ENCODE data around the gene LSR. TPM values are rescaled to one million over a fixed set of nuclear protein-coding genes. Genes with fewer than 3 reads are reported as not detected.
A peak's percentile ranks its signal among the peaks of the same experiment; 100 is the strongest.
"Not testable (repeated sequence)": the region's sequence is repeated elsewhere in the genome, so short reads cannot be mapped to it uniquely, and the experiment has no call there.

The LSR gene
- total and polyA plus RNA-seq, 2 donors, result 5.7 to 20.1 TPM

DNA sequence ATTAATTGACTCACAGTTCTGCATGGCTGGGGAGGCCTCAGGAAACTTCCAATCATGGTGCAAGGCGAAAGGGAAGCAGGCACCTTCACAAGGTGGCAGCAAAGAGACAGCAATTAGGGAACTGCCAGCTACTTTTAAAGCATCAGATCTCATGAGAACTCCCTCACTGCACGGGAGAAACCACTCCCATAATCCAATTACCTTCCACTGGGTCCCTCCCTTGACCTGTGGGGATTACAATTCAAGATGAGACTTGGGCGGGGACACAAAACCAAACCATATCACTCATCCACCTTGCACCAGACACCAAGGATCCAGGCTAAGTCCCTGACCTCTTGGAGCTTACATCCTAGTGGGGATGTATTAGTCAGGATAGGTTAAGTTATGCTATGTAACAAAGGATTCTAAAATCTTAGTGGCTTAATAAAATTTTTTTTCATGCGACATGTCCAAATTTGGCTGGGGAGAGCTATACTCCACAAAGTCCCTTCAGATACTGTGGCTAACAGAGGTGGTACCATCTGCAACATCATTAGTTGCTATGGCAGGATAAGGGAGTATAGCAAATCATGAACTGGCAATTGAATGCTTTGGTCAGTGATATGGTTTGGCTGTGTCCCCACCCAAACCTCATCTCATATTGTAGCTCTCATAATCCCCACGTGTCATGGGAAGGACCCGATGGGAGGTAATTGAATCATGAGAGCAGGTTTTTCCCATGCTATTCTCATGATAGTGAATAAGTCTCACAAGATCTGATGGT, 12.0 kb upstream of the LSR start:
- H3K27me3 ChIP-seq (ENCODE audit: control insufficient read depth in 2 of 2, insufficient read depth in 1 of 2, low read length in 1 of 2), result no peaks in the 10 kb centered on the region
- 82% methylated on average over 6 of the region's 6 CpGs for WGBS
- no peaks in the 10 kb centered on the region for H3K36me3 ChIP-seq (ENCODE audit: control insufficient read depth in 2 of 2, insufficient read depth in 2 of 2, low read length in 1 of 2)
- no peak overlapping the region for H3K27ac ChIP-seq (ENCODE audit: low read depth in 1 of 2, low read length in 1 of 2)
- peak in 1 of 9 donors; percentile 18 for DNase-seq (ENCODE audit: low read depth in 6 of 9, low spot score in 9 of 9)
- no peak overlapping the region for H3K4me3 ChIP-seq (ENCODE audit: low read length in 2 of 2)
- no peaks in the 10 kb centered on the region for H3K9me3 ChIP-seq (ENCODE audit: control insufficient read depth in 2 of 2, insufficient read depth in 1 of 2, low read length in 1 of 2)
- no peaks in the 10 kb centered on the region for H3K4me1 ChIP-seq (ENCODE audit: control insufficient read depth in 2 of 2, insufficient read depth in 2 of 2, low read length in 2 of 2)

DNA sequence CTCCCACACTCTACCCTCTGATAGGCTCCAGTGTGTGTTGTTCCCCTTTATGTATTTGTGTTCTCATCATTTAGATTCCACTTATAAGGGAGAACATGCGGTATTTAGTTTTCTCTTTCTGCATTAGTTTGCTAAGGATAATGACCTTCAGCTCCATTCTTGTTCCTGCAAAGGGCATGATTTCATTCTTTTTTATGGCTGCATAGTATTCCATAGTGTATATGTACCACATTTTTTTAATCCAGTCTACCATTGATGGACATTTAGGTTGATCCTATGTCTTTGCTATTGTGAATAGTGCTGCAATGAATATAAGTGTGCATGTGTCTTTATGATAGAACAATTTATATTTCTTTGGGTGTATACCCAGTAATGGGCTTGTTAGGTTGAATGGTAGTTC, 9.2 kb upstream of the LSR start:
- not testable (repeated sequence) for H3K4me3 ChIP-seq (ENCODE audit: low read length in 2 of 2); DNase-seq (ENCODE audit: low read depth in 6 of 9, low spot score in 9 of 9); H3K36me3 ChIP-seq (ENCODE audit: control insufficient read depth in 2 of 2, insufficient read depth in 2 of 2, low read length in 1 of 2); H3K27ac ChIP-seq (ENCODE audit: low read depth in 1 of 2, low read length in 1 of 2); H3K9me3 ChIP-seq (ENCODE audit: control insufficient read depth in 2 of 2, insufficient read depth in 1 of 2, low read length in 1 of 2); H3K27me3 ChIP-seq (ENCODE audit: control insufficient read depth in 2 of 2, insufficient read depth in 1 of 2, low read length in 1 of 2); H3K4me1 ChIP-seq (ENCODE audit: control insufficient read depth in 2 of 2, insufficient read depth in 2 of 2, low read length in 2 of 2)
- 100% methylated on average over 1 of the region's 1 CpG for WGBS

DNA sequence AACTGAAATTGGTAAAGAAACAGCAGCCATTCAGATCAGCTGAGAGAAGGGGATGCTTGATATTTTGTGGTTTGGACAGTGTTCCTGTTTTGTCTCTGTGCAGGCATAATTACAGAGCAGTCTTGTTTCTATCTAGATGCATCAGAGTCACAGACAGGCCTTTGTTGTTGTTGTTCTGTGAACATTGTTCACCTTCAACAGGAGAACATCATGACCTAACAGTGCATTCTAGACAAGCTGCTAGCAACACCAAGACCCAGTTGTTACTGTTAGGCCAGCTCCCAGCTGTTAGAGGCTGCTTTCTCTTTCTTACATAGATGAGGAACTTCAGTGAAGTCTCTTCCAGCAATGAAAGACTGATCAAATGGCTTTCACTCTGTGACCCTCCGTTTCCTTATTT, 8.5 kb upstream of the LSR start:
- Histone ChIP-seq H3K27ac (ENCODE audit: low read depth in 1 of 2, low read length in 1 of 2) (no peak overlapping the region), H3K4me1 (ENCODE audit: control insufficient read depth in 2 of 2, insufficient read depth in 2 of 2, low read length in 2 of 2) (no peaks in the 10 kb centered on the region), H3K27me3 (ENCODE audit: control insufficient read depth in 2 of 2, insufficient read depth in 1 of 2, low read length in 1 of 2) (no peaks in the 10 kb centered on the region), H3K36me3 (ENCODE audit: control insufficient read depth in 2 of 2, insufficient read depth in 2 of 2, low read length in 1 of 2) (no peaks in the 10 kb centered on the region), H3K9me3 (ENCODE audit: control insufficient read depth in 2 of 2, insufficient read depth in 1 of 2, low read length in 1 of 2) (no peaks in the 10 kb centered on the region), H3K4me3 (ENCODE audit: low read length in 2 of 2) (no peak overlapping the region)
- WGBS, result 52% methylated on average over 1 of the region's 1 CpG
- peak in 1 of 9 donors; percentile 9 for DNase-seq (ENCODE audit: low read depth in 6 of 9, low spot score in 9 of 9)

DNA sequence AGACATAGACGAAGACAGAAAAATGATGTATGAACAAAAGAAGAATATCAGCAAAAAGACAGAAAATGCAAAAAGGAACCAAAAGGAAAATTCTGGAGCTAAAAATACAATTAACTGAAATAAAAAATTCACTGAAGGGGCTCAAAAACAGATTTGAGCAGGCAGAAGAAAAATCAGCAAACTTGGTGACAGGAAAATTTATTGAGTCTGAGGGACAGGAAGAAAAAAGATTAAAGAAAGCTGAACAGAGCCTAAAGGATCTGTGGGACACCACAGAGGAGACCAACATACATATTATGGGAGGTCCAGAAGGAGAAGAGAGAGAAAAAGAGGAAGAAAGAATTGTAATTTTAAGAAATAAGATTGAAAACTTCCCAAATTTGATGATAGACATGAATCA, 7.4 kb upstream of the LSR start:
- DNase-seq (ENCODE audit: low read depth in 6 of 9, low spot score in 9 of 9), result no peak
- no peak overlapping the region for H3K4me3 ChIP-seq (ENCODE audit: low read length in 2 of 2)
- H3K27me3 ChIP-seq (ENCODE audit: control insufficient read depth in 2 of 2, insufficient read depth in 1 of 2, low read length in 1 of 2), result peaks cover 0 to 4% of the 10 kb centered on the region in 2 donors
- H3K27ac ChIP-seq (ENCODE audit: low read depth in 1 of 2, low read length in 1 of 2), result no peak overlapping the region
- no peaks in the 10 kb centered on the region for H3K9me3 ChIP-seq (ENCODE audit: control insufficient read depth in 2 of 2, insufficient read depth in 1 of 2, low read length in 1 of 2)
- H3K4me1 ChIP-seq (ENCODE audit: control insufficient read depth in 2 of 2, insufficient read depth in 2 of 2, low read length in 2 of 2), result no peaks in the 10 kb centered on the region
- WGBS, result 95% methylated on average over 1 of the region's 1 CpG
- H3K36me3 ChIP-seq (ENCODE audit: control insufficient read depth in 2 of 2, insufficient read depth in 2 of 2, low read length in 1 of 2), result no peaks in the 10 kb centered on the region

DNA sequence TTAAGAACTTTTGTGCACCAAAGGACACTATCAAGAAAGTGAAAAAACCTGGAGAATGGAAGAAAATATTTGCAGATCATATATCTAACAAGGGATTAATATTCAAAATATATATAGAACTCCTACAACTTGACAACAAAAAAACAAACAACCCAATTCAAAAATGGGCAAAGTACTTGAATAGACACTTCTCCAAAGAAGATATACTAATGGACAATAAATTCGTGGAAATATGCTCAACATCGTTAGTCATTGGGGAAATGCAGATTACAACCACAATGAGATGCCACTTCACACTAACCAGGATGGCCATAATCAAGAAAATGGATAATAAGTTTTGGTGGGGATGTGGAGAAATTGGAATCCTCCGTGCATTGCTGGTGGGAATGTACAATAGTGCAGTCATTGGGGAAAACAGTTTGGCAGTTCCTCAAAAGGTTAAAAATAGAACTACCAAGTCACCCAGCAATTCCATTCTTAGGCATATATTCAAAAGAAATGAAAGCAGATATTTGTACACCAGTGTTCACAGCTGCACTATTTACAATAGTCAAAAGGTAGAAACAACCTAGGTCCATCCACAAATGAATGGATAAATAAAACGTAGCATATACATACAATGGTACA, 2.2 kb upstream of the LSR start:
- peaks cover 0 to 5% of the 10 kb centered on the region in 2 donors for H3K4me1 ChIP-seq (ENCODE audit: control insufficient read depth in 2 of 2, insufficient read depth in 2 of 2, low read length in 2 of 2)
- no peak overlapping the region for H3K4me3 ChIP-seq (ENCODE audit: low read length in 2 of 2)
- no peaks in the 10 kb centered on the region for H3K36me3 ChIP-seq (ENCODE audit: control insufficient read depth in 2 of 2, insufficient read depth in 2 of 2, low read length in 1 of 2)
- WGBS, result 62% methylated on average over 4 of the region's 4 CpGs
- peaks cover 31 to 48% of the 10 kb centered on the region in 2 donors for H3K27me3 ChIP-seq (ENCODE audit: control insufficient read depth in 2 of 2, insufficient read depth in 1 of 2, low read length in 1 of 2)
- H3K27ac ChIP-seq (ENCODE audit: low read depth in 1 of 2, low read length in 1 of 2), result no peak overlapping the region
- DNase-seq (ENCODE audit: low read depth in 6 of 9, low spot score in 9 of 9), result no peak
- H3K9me3 ChIP-seq (ENCODE audit: control insufficient read depth in 2 of 2, insufficient read depth in 1 of 2, low read length in 1 of 2), result peaks cover 0 to 4% of the 10 kb centered on the region in 2 donors

DNA sequence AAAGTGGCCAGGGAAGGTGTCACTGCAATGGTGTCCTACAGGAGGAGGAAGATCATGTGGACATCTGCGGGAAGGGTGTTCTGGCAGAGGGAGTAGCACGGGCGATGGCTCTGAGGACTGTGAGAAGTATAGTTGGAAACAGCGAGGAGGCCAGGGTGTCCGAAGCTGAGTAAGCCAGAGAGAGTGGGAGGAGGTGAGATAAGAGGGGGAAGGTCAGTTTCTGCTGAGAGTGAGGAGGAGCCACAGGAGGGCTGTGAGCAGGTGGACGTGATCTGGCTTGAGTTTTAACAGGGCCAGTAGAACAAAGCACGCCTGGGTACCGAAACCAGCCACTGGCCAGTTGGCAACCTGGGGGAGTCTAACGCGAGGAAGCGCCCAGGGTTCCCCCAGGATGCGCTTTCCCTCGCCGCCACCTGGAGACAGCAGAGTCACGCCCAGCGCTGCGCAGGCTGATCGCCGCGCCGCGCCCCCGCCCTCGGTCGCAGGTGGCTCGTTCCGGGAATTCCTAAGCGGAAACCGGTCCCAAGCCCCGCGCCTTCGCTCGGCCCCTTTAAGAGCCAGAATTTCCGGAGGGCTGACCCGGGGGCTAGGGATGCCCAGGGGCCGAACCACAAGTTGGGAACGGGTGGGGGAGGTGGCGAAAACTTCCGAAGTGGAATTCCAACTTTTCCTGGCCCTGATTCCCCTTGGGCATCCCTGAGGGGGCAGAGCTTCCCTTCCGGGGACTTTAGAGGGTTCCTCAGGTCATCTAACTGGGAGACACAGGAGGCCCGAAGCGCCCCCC, 1.1 kb upstream of the LSR start:
- WGBS, result 9% methylated on average over 42 of the region's 42 CpGs
- no peak for DNase-seq (ENCODE audit: low read depth in 6 of 9, low spot score in 9 of 9)
- Histone ChIP-seq H3K4me3 (ENCODE audit: low read length in 2 of 2) (peak overlapping the region; percentile 26 to 45), H3K27ac (ENCODE audit: low read depth in 1 of 2, low read length in 1 of 2) (peak overlapping the region; percentile 61 to 73), H3K9me3 (ENCODE audit: control insufficient read depth in 2 of 2, insufficient read depth in 1 of 2, low read length in 1 of 2) (peaks cover 0 to 4% of the 10 kb centered on the region in 2 donors), H3K4me1 (ENCODE audit: control insufficient read depth in 2 of 2, insufficient read depth in 2 of 2, low read length in 2 of 2) (peaks cover 0 to 5% of the 10 kb centered on the region in 2 donors), H3K36me3 (ENCODE audit: control insufficient read depth in 2 of 2, insufficient read depth in 2 of 2, low read length in 1 of 2) (no peaks in the 10 kb centered on the region), H3K27me3 (ENCODE audit: control insufficient read depth in 2 of 2, insufficient read depth in 1 of 2, low read length in 1 of 2) (peaks cover 31 to 48% of the 10 kb centered on the region in 2 donors)

DNA sequence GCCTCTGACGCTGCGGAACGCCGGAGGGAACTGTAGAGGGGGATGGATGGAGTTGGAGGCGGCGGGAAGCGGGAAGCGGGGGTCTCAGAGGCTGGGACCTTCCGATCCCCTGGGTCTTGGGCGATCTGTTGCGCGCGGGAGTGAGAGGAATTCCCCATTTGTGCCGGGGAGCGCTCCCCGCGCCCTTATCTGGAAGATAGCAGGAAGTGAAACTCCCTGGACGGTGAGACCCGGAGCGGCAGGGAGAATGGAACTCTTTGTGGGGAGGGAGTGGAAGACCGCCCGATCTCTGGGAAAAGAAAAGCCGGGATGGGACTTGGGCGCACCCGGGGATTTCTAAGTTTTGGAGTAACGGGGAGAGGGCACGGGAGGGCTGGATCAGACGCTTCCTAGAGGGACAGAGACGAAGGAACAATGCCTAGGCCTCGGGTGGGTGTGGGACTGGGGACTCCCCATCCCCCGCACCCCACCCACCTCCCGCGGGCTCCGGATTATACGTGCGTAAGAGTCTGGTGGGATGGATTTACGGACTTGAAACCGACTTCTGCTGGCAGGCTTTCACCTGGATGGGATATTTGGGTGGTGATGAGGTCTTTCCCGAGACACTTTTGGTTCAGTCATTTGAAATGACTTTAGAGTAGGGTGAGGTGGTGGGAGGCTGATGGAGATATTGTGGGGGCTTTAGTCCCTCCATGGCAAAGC, 495 bp downstream of the LSR start:
- peaks cover 0 to 4% of the 10 kb centered on the region in 2 donors for H3K9me3 ChIP-seq (ENCODE audit: control insufficient read depth in 2 of 2, insufficient read depth in 1 of 2, low read length in 1 of 2)
- peak overlapping the region; percentile 33 to 45 for H3K4me3 ChIP-seq (ENCODE audit: low read length in 2 of 2)
- H3K4me1 ChIP-seq (ENCODE audit: control insufficient read depth in 2 of 2, insufficient read depth in 2 of 2, low read length in 2 of 2), result peaks cover 0 to 5% of the 10 kb centered on the region in 2 donors
- peaks cover 31 to 48% of the 10 kb centered on the region in 2 donors for H3K27me3 ChIP-seq (ENCODE audit: control insufficient read depth in 2 of 2, insufficient read depth in 1 of 2, low read length in 1 of 2)
- peak overlapping the region in 1 of 2 donors; percentile 61 for H3K27ac ChIP-seq (ENCODE audit: low read depth in 1 of 2, low read length in 1 of 2)
- no peak for DNase-seq (ENCODE audit: low read depth in 6 of 9, low spot score in 9 of 9)
- no peaks in the 10 kb centered on the region for H3K36me3 ChIP-seq (ENCODE audit: control insufficient read depth in 2 of 2, insufficient read depth in 2 of 2, low read length in 1 of 2)
- WGBS, result 22% methylated on average over 39 of the region's 39 CpGs

DNA sequence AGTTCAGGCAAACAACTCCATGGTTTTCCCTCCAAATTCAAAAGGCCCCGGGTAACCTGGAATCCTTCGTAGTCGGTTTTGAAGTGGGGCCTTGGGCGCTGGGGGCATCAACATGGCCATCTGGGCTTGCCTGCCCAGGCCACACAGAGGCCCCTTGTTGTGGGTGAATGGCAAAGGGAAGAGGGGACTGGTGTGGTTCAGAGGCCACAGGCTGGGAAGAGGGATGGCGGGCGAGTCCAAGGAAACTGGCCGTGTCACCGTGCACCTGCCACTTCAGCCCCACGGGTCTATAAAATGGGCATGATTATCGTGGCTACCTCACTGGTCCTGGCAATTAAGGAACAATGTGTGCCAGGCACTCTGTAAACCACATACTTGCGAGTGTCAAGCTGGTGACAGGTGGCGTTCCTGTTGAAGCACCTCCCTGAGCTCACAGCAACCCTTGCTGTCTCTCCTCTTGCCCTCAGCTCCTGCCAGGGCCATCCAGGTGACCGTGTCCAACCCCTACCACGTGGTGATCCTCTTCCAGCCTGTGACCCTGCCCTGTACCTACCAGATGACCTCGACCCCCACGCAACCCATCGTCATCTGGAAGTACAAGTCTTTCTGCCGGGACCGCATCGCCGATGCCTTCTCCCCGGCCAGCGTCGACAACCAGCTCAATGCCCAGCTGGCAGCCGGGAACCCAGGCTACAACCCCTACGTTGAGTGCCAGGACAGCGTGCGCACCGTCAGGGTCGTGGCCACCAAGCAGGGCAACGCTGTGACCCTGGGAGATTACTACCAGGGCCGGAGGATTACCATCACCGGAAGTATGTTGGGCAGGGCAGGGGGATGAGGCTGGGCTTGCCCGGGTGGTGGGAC, 1.3 kb downstream of the LSR start:
- DNase-seq (ENCODE audit: low read depth in 6 of 9, low spot score in 9 of 9), result no peak
- WGBS, result 90% methylated on average over 34 of the region's 34 CpGs
- H3K4me3 ChIP-seq (ENCODE audit: low read length in 2 of 2), result peak overlapping the region in 1 of 2 donors; percentile 33
- peaks cover 31 to 48% of the 10 kb centered on the region in 2 donors for H3K27me3 ChIP-seq (ENCODE audit: control insufficient read depth in 2 of 2, insufficient read depth in 1 of 2, low read length in 1 of 2)
- peaks cover 0 to 5% of the 10 kb centered on the region in 2 donors for H3K4me1 ChIP-seq (ENCODE audit: control insufficient read depth in 2 of 2, insufficient read depth in 2 of 2, low read length in 2 of 2)
- H3K9me3 ChIP-seq (ENCODE audit: control insufficient read depth in 2 of 2, insufficient read depth in 1 of 2, low read length in 1 of 2), result peaks cover 0 to 4% of the 10 kb centered on the region in 2 donors
- H3K36me3 ChIP-seq (ENCODE audit: control insufficient read depth in 2 of 2, insufficient read depth in 2 of 2, low read length in 1 of 2), result no peaks in the 10 kb centered on the region
- H3K27ac ChIP-seq (ENCODE audit: low read depth in 1 of 2, low read length in 1 of 2), result peak overlapping the region in 1 of 2 donors; percentile 19
